Calu3 (cell line): ENCODE measurements around the gene MALAT1. TPM values are rescaled to one million over a fixed set of nuclear protein-coding genes. Genes with fewer than 3 reads are reported as not detected.

Experiments used
- BruUV-seq: library from RNA; stranded (reverse); fragments of 400-500 nt; replicated peaks from 2 replicates; lab custom pipeline; 2021; lab: Mats Ljungman, UMichigan
- CTCF ChIA-PET: fragments of 300-600 bp; sonication (Branson Sonifier 250); formaldehyde crosslinking; loops from one replicate; lab custom pipeline; 2022; ENCODE audit warnings: antibody characterized with exemption; lab: Charles Lee
- DNase-seq: peaks from one replicate; pipeline ENCODE4 v3.0.0; 2022
- H3K27ac Mint-ChIP-seq: one replicate; pipeline ENCODE4 v1.8.0; 2022; ENCODE audit warnings: mixed read lengths; ENCODE audit not compliant: unreplicated experiment
- H3K27me3 Mint-ChIP-seq: one replicate; pipeline ENCODE4 v1.8.0; 2022; ENCODE audit warnings: mixed read lengths; ENCODE audit not compliant: unreplicated experiment
- H3K36me3 Mint-ChIP-seq: one replicate; pipeline ENCODE4 v1.8.0; 2022; ENCODE audit warnings: mild to moderate bottlenecking, moderate library complexity, mixed read lengths; ENCODE audit not compliant: insufficient read depth, unreplicated experiment
- H3K4me1 Mint-ChIP-seq: one replicate; pipeline ENCODE4 v1.8.0; 2022; ENCODE audit warnings: mild to moderate bottlenecking, low read depth, mixed read lengths; ENCODE audit not compliant: unreplicated experiment
- H3K4me3 Mint-ChIP-seq: one replicate; pipeline ENCODE4 v1.8.0; 2022; ENCODE audit warnings: mild to moderate bottlenecking, low read depth, moderate library complexity, mixed read lengths; ENCODE audit not compliant: unreplicated experiment
- H3K9me3 Mint-ChIP-seq: one replicate; pipeline ENCODE4 v1.8.0; 2022; ENCODE audit warnings: low read depth, mixed read lengths; ENCODE audit not compliant: unreplicated experiment
- intact Hi-C: fragments of 100-400 bp; cut with micrococcal nuclease; formaldehyde crosslinking; loops from one replicate; pipeline ENCODE4 v1.10.0; 2022; ENCODE audit not compliant: unreplicated experiment
- total RNA-seq: library from RNA; stranded (reverse); gene quantifications from 2 replicates; pipeline ENCODE4 v1.2.3, GENCODE V29; 2022
- TF ChIP-seq, protein P1 (sequence below): fragments of 200-600 bp; IDR thresholded peaks from one replicate; pipeline ENCODE4 v1.8.0; 2022; ENCODE audit warnings: antibody characterized with exemption; ENCODE audit not compliant: unreplicated experiment

The MALAT1 gene
- total RNA-seq, 1 experiment from 2014 or later, result 8,437 TPM

DNA sequence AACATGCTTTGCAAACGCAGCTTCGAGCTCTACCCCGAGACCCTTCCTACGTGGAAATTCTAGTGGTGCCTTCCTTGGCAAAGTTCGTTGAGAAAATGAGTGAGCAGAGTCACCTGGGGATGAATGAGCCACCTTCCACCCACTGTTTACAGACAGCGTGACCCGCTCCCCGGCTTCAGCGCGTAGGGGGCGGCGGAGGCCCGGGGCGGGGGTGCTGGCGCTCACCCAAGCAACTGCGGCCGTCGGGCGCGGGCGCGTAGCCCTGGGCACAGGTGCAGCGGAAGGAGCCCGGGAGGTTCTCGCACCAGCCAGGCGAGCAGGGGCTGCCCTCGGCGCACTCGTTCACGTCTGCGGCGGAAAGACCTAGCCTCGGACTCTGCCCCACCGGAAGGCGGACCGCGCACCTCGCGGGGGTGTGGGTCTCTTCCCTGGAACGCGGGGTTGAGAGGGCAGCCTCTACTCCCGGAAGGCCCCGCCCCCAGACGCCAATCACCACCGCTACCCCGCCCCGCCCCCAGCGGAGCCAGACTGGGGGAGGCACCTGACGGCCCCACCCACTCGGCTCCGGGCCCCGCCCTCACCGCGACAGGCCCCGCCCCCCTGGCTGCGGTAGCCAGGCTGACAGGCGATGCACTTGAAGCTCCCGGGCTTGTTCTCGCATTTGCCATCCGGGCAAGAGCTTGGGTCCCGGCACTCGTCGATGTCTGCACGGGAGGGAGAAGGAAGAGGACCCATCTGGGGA, 47.5 kb downstream of the MALAT1 start:
- peak; percentile 99 for DNase-seq
- TF ChIP-seq, protein P1, sequence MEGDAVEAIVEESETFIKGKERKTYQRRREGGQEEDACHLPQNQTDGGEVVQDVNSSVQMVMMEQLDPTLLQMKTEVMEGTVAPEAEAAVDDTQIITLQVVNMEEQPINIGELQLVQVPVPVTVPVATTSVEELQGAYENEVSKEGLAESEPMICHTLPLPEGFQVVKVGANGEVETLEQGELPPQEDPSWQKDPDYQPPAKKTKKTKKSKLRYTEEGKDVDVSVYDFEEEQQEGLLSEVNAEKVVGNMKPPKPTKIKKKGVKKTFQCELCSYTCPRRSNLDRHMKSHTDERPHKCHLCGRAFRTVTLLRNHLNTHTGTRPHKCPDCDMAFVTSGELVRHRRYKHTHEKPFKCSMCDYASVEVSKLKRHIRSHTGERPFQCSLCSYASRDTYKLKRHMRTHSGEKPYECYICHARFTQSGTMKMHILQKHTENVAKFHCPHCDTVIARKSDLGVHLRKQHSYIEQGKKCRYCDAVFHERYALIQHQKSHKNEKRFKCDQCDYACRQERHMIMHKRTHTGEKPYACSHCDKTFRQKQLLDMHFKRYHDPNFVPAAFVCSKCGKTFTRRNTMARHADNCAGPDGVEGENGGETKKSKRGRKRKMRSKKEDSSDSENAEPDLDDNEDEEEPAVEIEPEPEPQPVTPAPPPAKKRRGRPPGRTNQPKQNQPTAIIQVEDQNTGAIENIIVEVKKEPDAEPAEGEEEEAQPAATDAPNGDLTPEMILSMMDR, result no peak
- peaks cover 78% of the 10 kb centered on the region for H3K36me3 Mint-ChIP-seq
- peak overlapping the region; percentile 54 for H3K4me3 Mint-ChIP-seq
- intact Hi-C loops, result no loop called here
- CTCF ChIA-PET, result interaction anchor here (0.6 to 0.7 kb wide), 2 partner anchors 26 to 463 kb away, joined by 6 read pairs; no protein-coding TSS in a partner anchor
- H3K4me1 Mint-ChIP-seq, result peaks cover 36% of the 10 kb centered on the region
- no peaks in the 10 kb centered on the region for H3K9me3 Mint-ChIP-seq
- H3K27ac Mint-ChIP-seq, result peak overlapping the region; percentile 8
- no peaks in the 10 kb centered on the region for H3K27me3 Mint-ChIP-seq
- TSS peak; percentile 48 for BruUV-seq

DNA sequence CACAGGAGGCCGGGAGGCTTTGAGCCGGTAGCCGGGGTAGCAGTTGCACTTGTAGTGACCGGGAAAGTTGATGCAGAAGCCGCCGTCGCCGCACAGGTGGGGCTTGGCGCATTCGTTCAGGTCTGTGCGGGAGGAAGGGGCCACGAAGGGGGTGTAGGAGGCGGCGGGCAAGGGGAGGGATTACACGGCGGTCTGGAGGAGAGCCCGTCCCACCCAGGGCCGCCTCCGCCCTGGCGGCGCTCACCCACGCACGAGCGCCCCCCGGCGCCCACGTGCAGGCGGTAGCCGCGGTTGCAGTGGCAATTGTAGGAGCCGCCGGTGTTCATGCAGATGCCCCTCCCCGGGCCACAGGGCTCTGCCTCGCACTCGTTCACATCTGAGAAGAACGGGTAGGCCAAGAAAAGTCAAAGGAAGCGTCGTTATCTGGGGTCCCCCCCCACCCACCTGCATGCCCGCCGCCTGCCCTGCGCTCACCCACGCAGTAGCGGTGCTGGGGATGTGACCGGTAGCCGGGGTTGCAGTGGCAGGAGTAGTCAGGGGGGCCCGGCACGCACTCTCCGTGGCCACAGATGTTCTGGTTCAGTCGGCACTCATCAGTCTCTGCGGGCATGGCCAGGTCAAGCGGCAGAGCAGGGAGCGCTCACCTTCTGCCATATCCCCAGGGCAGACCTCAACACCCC, 48.7 kb downstream of the MALAT1 start:
- intact Hi-C loops, result no loop called here
- Mint-ChIP-seq H3K36me3 (peaks cover 78% of the 10 kb centered on the region), H3K4me1 (peaks cover 38% of the 10 kb centered on the region), H3K9me3 (no peaks in the 10 kb centered on the region), H3K4me3 (peak overlapping the region; percentile 23), H3K27ac (no peak overlapping the region), H3K27me3 (no peaks in the 10 kb centered on the region)
- TF ChIP-seq, protein P1, result no peak
- DNase-seq, result no peak
- CTCF ChIA-PET, result no interaction called here
- no TSS peak for BruUV-seq

DNA sequence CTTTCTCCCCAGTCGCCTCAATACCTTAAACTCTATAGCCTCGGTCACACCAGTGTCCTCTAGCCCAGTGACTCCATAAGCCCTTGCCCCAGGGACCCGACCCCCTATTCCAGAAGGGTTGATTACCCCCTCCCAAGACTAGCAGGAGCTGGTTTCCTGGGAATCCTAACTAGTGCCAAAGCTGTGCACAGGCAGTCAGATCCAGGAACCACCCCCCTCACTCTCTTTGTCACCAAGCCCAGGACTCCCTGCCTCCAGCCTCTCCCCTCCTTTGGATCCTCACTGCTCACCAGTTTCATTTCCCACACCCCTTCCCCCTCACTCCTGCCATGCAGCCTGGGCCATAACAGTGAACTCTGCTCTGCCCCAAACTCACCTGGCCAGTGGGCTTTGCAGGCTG, 49.5 kb downstream of the MALAT1 start:
- DNase-seq, result no peak
- Mint-ChIP-seq H3K4me1 (peaks cover 36% of the 10 kb centered on the region), H3K9me3 (no peaks in the 10 kb centered on the region), H3K4me3 (peak overlapping the region; percentile 23), H3K27me3 (no peaks in the 10 kb centered on the region), H3K27ac (no peak overlapping the region), H3K36me3 (peaks cover 73% of the 10 kb centered on the region)
- BruUV-seq, result no TSS peak
- intact Hi-C loops, result no loop called here
- TF ChIP-seq, protein P1, result no peak
- CTCF ChIA-PET, result interaction anchor here (1.0 kb wide), 1 partner anchor 45 kb away, joined by 4 read pairs; no protein-coding TSS in a partner anchor

DNA sequence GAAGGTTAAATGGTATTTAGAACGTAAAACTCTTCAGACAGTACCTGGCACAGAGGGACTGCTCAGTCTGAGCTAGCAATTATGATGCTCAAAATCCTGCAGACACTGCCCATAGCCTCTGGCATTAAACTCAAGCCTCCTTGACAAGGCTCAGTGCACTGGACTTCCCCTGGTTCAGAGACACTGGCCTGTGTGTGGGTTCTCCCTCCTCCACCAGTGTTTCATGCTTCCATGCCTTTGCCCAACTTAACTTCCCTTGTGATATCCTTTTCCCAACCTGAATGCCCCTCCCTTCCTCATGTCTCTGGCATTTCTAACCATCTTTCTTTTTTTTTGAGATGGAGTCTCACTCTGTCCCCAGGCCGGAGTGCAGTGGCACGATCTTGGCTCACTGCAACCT, 50.3 kb downstream of the MALAT1 start:
- Mint-ChIP-seq H3K4me3 (no peak overlapping the region), H3K27me3 (no peaks in the 10 kb centered on the region), H3K27ac (no peak overlapping the region), H3K36me3 (peaks cover 71% of the 10 kb centered on the region), H3K9me3 (no peaks in the 10 kb centered on the region), H3K4me1 (peaks cover 36% of the 10 kb centered on the region)
- TF ChIP-seq, protein P1, result no peak
- intact Hi-C loops, result no loop called here
- no peak for DNase-seq
- no TSS peak for BruUV-seq
- CTCF ChIA-PET, result interaction anchor here (1.0 kb wide), 1 partner anchor 44 kb away, joined by 4 read pairs; no protein-coding TSS in a partner anchor
